ENCODE data around the gene AMZ2. TPM values are rescaled to one million over a fixed set of nuclear protein-coding genes. Genes with fewer than 3 reads are reported as not detected.

AMZ2 gene
- 10 to 100 TPM; 64.0 to 89.4 TPM for total RNA-seq
- 88.9 TPM for polyA plus RNA-seq (2013, experiment 1 of 2)
- polyA plus RNA-seq (2013, experiment 2 of 2) = 86.9 TPM
- long read RNA-seq, experiment 1, transcript AMZ2-202 (7 exons, 2,402 nt) = major isoform, 19 of 40 reads
- long read RNA-seq, experiment 1, transcript AMZ2-206 (6 exons, 2,257 nt) = minor isoform, 5 of 40 reads
- long read RNA-seq, experiment 1, partial matches to known transcripts = 2 of 40 reads
- long read RNA-seq, experiment 1, other reads (novel, unspliced or antisense) = 9 of 40 reads
- long read RNA-seq, experiment 2, transcript AMZ2-210 (8 exons, 1,339 nt) = minor isoform, 5 of 167 reads
- long read RNA-seq, experiment 2, transcript AMZ2-203 (8 exons, 1,378 nt) = minor isoform, 29 of 167 reads
- long read RNA-seq, experiment 2, transcript AMZ2-202 (7 exons, 2,402 nt) = major isoform, 75 of 167 reads
- long read RNA-seq, experiment 2, partial matches to known transcripts = 5 of 167 reads
- long read RNA-seq, experiment 2, other reads (novel, unspliced or antisense) = 49 of 167 reads
- long read RNA-seq, experiment 3, transcript AMZ2-203 (8 exons, 1,378 nt) = minor isoform, 44 of 162 reads
- long read RNA-seq, experiment 3, transcript AMZ2-210 (8 exons, 1,339 nt) = minor isoform, 5 of 162 reads
- long read RNA-seq, experiment 3, transcript AMZ2-202 (7 exons, 2,402 nt) = major isoform, 51 of 162 reads
- long read RNA-seq, experiment 3, partial matches to known transcripts = 4 of 162 reads
- long read RNA-seq, experiment 3, other reads (novel, unspliced or antisense) = 58 of 162 reads
- long read RNA-seq, experiment 4, transcript AMZ2-203 (8 exons, 1,378 nt) = major isoform, 65 of 198 reads
- long read RNA-seq, experiment 4, transcript AMZ2-202 (7 exons, 2,402 nt) = minor isoform, 58 of 198 reads
- long read RNA-seq, experiment 4, transcript AMZ2-210 (8 exons, 1,339 nt) = minor isoform, 6 of 198 reads
- long read RNA-seq, experiment 4, partial matches to known transcripts = 5 of 198 reads
- long read RNA-seq, experiment 4, other reads (novel, unspliced or antisense) = 61 of 198 reads

GRCh38 chr17:68247445-68248198 is at the start of gene AMZ2:
Gene AMZ2, plus strand, starts transcription at chr17:68248043. Its CDS starts 2,145 bp downstream, at chr17:68250188.
- Histone ChIP-seq H3K27me3 (ENCODE audit: control insufficient read depth, insufficient read depth, low read length, poor library complexity, severe bottlenecking) (no peaks in the 10 kb centered on the region), H3K4me1 (ENCODE audit: control insufficient read depth, insufficient read depth, low read length) (no peaks in the 10 kb centered on the region), H3K4me3 (ENCODE audit: low read length) (peak within 1 kb of the TSS; percentile 92), H3K27ac (ENCODE audit: low read depth, low read length) (peak within 1 kb of the TSS; percentile 63), H3K9me3 (ENCODE audit: control insufficient read depth, low read length) (no peaks in the 10 kb centered on the region), H3K36me3 (ENCODE audit: control insufficient read depth, insufficient read depth, low read length) (peaks cover 23% of the 10 kb centered on the region), H3K9ac (ENCODE audit: extremely low read depth, low read length, poor library complexity, severe bottlenecking) (peak within 1 kb of the TSS; percentile 64)
- Mint-ChIP-seq H3K27ac (peak within 1 kb of the TSS; percentile 90), H3K27me3 (ENCODE audit: insufficient read depth) (no peaks in the 10 kb centered on the region), H3K4me1 (peaks cover 10% of the 10 kb centered on the region), H3K36me3 (ENCODE audit: low read depth) (peaks cover 18% of the 10 kb centered on the region), H3K9me3 (no peaks in the 10 kb centered on the region), H3K4me3 (peak within 1 kb of the TSS; percentile 91)
- peak; percentile 98 for DNase-seq
- no peak for TF ChIP-seq CTCF (conservative IDR thresholded peaks at IDR 0.05)
- WGBS, 2 experiments (ENCODE audit: insufficient coverage in 1 of 2, insufficient read length in 1 of 2) = 0 to 1% methylated on average over 35 to 97 of the region's 97 CpGs

GRCh38 chr17:68198931-68199836 is 48.7 kb upstream of the AMZ2 start:
- H3K4me3 ChIP-seq (ENCODE audit: low read length) = peak overlapping the region; percentile 55
- Mint-ChIP-seq H3K27ac (no peak overlapping the region), H3K4me1 (peaks cover 17% of the 10 kb centered on the region), H3K27me3 (ENCODE audit: insufficient read depth) (peaks cover 98% of the 10 kb centered on the region), H3K9me3 (no peaks in the 10 kb centered on the region), H3K4me3 (peak overlapping the region; percentile 42), H3K36me3 (ENCODE audit: low read depth) (no peaks in the 10 kb centered on the region)
- no peaks in the 10 kb centered on the region for H3K4me1 ChIP-seq (ENCODE audit: control insufficient read depth, insufficient read depth, low read length)
- H3K27ac ChIP-seq (ENCODE audit: low read depth, low read length) = no peak overlapping the region
- WGBS, 2 experiments (ENCODE audit: insufficient coverage in 1 of 2, insufficient read length in 1 of 2) = 2 to 6% methylated on average over 18 to 101 of the region's 101 CpGs
- no peak for TF ChIP-seq CTCF (conservative IDR thresholded peaks at IDR 0.05)
- H3K36me3 ChIP-seq (ENCODE audit: control insufficient read depth, insufficient read depth, low read length) = no peaks in the 10 kb centered on the region
- H3K27me3 ChIP-seq (ENCODE audit: control insufficient read depth, insufficient read depth, low read length, poor library complexity, severe bottlenecking) = peaks cover 100% of the 10 kb centered on the region
- no peaks in the 10 kb centered on the region for H3K9me3 ChIP-seq (ENCODE audit: control insufficient read depth, low read length)
- no peak overlapping the region for H3K9ac ChIP-seq (ENCODE audit: extremely low read depth, low read length, poor library complexity, severe bottlenecking)
- DNase-seq = peak; percentile 85
